Kidney epithelial cell (primary cell): ENCODE results near the gene BLOC1S5. TPM values are rescaled to one million over a fixed set of nuclear protein-coding genes. Genes with fewer than 3 reads are reported as not detected.

ENCODE experiments used
- DNase-seq: peaks from one replicate; pipeline ENCODE4 v3.0.0-alpha.2; 2010; ENCODE audit warnings: low read depth
- H3K27me3 ChIP-seq: 2 replicates; pipeline ENCODE4 v1.6.0; 2011; ENCODE audit warnings: low read length; ENCODE audit not compliant: control insufficient read depth, insufficient read depth
- H3K36me3 ChIP-seq: 2 replicates; pipeline ENCODE4 v1.5.1; 2011; ENCODE audit warnings: low read length; ENCODE audit not compliant: control insufficient read depth, insufficient read depth
- H3K4me3 ChIP-seq: 2 replicates; pipeline ENCODE4 v1.5.1; 2011; ENCODE audit warnings: low read depth, mild to moderate bottlenecking, control low read depth, low read length
- CTCF ChIP-seq: IDR thresholded peaks from 2 replicates; pipeline ENCODE4 v1.5.1; 2011; ENCODE audit warnings: mild to moderate bottlenecking, moderate library complexity, low read length, control low read depth, inconsistent platforms; ENCODE audit not compliant: insufficient read depth, poor library complexity, severe bottlenecking
- total RNA-seq: library from RNA; depleted of rRNA; stranded (reverse); fragments of >200 nt; gene quantifications from 2 replicates; pipeline ENCODE4 v1.2.3, GENCODE V29; 2015

BLOC1S5 gene
- total RNA-seq = 14.8 and 22.0 TPM in 2 replicates

GRCh38 chr6:8063761-8064637, at the start of gene BLOC1S5:
Gene BLOC1S5 (minus strand): TSS chr6:8064389. CDS start chr6:8064376, 13 bp downstream.
- Histone ChIP-seq H3K4me3 (peak within 1 kb of the TSS; percentile 97), H3K27me3 (no peaks in the 10 kb centered on the region), H3K36me3 (no peaks in the 10 kb centered on the region)
- peak; percentile 17 for TF ChIP-seq CTCF
- DNase-seq = peak; percentile 93

- no peaks in the 10 kb centered on the region for H3K27me3 ChIP-seq
- no peak for DNase-seq
- no peaks in the 10 kb centered on the region for H3K36me3 ChIP-seq
- H3K4me3 ChIP-seq = no peak overlapping the region
- no peak for TF ChIP-seq CTCF
Measured at GRCh38 chr6:8113131-8113654, 49.0 kb upstream of the BLOC1S5 start.

- no peak overlapping the region for H3K4me3 ChIP-seq
- TF ChIP-seq CTCF = no peak
- H3K27me3 ChIP-seq = no peaks in the 10 kb centered on the region
- H3K36me3 ChIP-seq = no peaks in the 10 kb centered on the region
- DNase-seq = no peak
Measured at GRCh38 chr6:8110725-8111124, 46.5 kb upstream of the BLOC1S5 start.

GRCh38 chr6:8110117-8110721, 46.0 kb upstream of the BLOC1S5 start:
- no peak for TF ChIP-seq CTCF
- H3K36me3 ChIP-seq = no peaks in the 10 kb centered on the region
- H3K27me3 ChIP-seq = no peaks in the 10 kb centered on the region
- no peak for DNase-seq
- H3K4me3 ChIP-seq = no peak overlapping the region

- no peak overlapping the region for H3K4me3 ChIP-seq
- no peak for TF ChIP-seq CTCF
Measured at GRCh38 chr6:8108759-8109539, 44.8 kb upstream of the BLOC1S5 start.

More at GRCh38 chr6:8108759-8109539, 44.8 kb upstream of the BLOC1S5 start:
- Histone ChIP-seq H3K36me3 (no peaks in the 10 kb centered on the region), H3K27me3 (no peaks in the 10 kb centered on the region)
- no peak for DNase-seq
